Stimulated activated CD4-positive, alpha-beta T cell treated with anti-CD3 and anti-CD28 coated beads, Interleukin-2, amount 100 ng/mL, for 48 hours (primary cell): ENCODE measurements around the gene DHRS7C.
"Not testable (repeated sequence)": the region's sequence is repeated elsewhere in the genome, so short reads cannot be mapped to it uniquely, and the experiment has no call there.

Experiments
- DNase-seq, 2 donors: peaks; one replicate each; pipeline ENCODE4 v3.0.0-alpha.2; 2020

The DHRS7C gene

DNA sequence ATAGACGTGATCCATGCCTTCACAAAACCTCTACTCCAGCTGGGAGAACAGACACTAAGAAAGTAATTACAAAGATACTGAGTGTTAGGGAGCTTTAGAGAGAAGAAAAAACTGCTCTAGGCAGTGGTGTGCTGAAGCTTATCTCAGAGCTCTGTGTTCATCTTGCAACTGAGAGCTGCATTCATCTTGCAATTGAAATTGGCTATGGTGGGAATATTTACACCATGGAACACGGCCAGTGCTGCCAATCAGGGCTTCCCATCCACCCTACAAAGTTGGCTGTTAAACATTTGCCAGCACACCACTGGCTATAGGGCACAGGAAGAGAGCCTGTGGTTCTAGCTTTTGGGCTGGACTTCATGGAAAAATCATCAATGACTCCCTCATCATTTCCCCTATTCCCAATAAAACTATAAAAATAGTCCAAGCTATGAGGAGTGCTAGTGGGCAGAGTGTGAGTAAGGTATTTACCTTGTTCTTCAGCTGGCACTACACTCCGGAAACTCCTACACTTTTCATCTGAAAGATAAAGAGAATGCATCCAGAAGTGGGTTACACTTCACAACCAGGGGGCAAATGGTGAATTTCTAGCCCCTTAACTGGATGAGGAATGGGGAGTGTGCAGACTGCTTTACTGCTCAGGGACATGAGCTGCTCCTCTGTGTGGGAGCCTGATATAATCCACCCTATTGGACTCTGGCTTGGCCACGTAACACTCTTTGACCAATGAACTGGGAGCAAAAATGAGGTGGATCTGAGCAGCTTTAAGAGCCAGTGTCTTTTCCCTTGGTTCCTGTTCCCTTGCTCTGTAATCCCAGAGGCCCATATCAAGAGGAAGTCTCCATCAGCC lies 18.9 kb upstream of the DHRS7C start:
- DNase-seq = no peak

DNA sequence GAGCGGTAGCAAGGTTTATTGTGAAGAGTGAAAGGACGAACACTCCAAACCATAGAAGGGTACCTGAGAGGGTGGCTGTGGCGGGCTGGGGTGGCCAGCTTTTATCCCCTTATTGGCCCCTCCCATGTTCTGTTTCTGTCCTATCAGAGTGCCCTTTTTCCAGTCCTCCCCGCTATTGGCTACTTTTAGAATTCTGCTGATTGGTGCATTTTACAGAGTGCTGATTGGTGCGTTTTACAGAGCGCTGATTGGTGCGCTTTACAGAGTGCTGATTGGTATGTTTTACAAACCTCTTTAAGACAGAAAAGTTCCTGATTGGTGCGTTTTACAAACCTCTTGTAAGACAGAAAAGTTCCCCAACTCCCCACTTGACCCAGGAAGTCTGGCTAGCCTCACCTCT lies 18.0 kb upstream of the DHRS7C start:
- no peak for DNase-seq

DNA sequence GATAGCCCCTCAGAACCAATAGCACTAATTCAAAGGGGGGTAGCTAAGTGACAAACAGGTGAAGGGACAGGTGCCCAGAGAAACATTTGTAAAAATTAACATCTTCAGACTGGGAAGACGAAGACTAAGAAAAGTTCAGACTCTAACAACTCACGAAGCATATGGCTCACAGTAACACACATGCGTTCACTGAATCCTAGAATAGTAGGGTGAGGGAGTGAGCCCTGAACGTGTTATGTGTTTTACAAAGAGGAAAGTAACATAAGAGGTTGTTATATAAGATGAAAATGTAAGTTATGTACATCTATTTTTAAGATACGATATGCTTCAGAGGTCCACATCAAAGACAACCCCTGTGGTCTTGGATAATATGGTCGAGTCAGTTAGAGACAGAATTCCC lies 15.3 kb upstream of the DHRS7C start:
- DNase-seq = no peak

DNA sequence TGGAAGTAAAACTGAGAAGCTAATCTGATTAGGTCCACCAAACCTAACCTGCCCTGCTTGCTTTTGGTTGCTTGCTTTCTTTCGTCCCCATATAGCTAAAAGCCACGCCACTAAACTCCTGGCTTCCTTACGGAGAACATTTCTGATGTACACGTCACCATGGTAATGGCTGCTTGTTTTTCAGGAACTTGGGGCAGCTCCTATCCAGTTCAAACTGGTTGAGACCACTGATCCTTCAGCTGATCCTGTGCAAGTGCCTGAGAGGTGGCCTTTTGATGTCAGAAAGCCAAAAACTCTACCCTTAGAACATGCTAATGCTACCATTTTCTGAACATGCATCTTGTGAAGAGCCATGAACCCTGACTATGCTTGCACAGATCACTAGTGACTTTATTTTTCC lies 14.4 kb upstream of the DHRS7C start:
- no peak for DNase-seq

DNA sequence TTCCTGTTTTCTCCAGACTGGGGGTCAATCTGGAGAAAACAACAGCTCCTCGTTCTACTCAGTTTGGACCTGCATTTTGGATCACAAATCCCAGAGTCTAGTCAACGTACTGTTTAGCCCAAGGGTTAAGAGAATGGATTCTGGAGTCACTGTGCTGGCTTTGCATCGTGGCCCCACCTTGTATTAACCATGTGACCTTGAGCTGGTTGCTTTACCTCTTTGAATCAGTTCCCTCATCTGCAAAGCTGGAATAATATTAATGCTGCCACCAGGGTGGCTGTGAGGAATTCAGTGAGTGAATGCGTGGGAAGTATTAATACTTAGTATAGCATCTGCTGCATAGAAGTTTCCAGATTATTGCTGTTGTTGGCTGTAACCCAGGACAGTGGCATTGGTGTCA lies 11.3 kb upstream of the DHRS7C start:
- DNase-seq = no peak

DNA sequence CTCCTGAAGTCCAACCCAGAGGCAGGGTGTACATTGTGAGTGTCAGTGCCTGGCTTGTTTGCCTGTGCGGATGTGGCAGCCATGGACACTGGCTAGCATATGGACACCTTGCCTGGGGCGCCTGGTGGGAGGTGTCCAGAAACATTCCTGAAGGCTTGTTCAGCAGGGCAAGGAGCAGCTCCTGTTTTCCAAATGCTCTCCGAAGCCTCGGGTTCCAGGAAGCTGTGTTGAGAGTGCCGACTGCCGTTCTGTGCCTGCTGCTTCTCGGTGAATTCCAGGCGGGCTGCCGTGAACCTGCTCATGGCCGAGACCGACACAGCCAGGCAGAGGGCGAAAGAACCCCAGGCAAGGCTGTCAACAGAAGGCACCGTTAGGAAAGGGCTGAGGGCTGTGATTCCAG lies 10.9 kb upstream of the DHRS7C start:
- DNase-seq = no peak

DNA sequence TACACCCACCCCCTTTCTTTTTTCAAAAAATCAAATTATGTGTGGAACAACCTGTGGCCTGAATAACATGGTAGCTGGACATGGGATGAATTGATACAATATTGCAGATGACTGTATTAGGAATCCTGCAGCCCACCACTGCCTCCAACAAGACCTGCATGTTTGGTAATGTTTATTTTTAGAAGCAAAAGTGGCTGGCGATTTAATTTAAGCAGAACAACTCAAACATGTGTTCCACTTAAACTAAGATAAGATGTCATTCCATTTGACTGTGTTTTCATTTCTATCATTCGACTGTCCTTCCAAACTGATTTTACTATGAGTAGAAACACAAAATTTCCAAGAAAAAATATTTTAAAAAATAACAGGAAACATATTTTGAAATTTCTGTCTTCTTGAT lies 10.1 kb upstream of the DHRS7C start:
- no peak for DNase-seq

DNA sequence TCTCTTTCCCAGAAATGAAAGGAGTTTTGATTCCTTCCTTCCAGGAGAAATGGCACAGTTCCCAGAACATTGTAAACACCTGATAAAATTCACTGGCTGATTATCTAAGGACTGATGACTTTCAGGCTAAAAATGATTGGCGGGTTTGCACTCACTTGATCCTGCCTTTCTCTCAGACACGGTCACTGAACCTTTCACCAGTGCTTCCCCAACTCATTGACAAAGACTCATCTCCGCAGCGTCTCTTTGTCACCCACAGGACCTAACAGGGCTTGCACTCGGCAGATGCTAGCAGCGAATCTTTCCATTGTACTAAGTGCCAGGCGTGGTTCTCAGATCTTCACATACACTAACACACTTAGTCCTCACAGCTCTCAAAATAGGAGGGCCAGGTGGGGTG lies 7.3 kb upstream of the DHRS7C start:
- no peak for DNase-seq

DNA sequence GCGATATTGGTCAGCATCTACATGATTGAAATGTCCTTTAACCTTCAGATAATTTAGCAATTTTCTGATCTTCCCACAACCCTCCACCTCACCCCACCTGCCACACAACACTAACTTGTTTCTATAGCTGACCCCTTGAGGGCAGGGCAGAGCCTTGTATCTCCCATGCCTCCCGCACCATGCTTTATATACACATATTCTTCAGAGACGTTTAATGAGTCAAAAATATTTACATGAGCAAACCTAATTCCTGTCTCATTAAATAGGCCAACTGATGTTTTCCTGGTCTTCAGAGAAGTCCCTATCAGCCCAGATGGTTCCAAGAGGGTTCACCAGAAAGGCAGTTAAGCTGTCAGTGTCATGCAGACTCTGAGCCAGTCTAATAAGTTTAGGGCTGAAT lies 6.6 kb upstream of the DHRS7C start:
- DNase-seq = no peak

DNA sequence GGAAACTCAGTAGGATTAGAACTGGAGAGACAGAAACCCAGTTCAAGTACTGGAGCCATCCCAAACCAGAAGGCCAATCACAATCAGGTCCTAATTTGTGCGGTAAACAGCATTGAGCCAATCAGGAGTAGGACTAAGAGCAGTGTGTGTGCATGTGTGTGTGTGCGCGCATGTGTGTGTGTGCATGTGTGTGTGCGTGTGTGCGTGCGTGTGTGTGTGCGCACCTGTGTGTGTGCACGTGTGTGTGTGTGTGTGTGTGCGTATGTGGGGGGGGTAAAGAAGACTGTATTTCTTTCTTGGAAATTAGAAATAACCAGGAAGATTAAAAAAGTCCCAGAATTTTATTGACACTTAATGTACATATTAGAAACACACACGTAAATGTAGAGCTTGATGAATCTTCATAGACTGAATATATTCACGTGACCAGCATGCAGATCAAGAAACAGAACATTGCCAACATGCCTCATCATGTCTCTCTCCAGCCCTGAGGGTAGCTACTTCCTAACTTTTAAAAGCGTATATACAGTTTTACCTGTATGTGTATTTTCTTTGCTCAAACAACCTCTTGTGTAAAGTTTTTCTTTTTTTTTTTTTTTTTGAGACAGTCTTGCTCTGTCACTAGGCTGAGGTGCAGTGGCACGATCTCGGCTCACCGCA lies 919 bp upstream of the DHRS7C start:
- no peak for DNase-seq

DNA sequence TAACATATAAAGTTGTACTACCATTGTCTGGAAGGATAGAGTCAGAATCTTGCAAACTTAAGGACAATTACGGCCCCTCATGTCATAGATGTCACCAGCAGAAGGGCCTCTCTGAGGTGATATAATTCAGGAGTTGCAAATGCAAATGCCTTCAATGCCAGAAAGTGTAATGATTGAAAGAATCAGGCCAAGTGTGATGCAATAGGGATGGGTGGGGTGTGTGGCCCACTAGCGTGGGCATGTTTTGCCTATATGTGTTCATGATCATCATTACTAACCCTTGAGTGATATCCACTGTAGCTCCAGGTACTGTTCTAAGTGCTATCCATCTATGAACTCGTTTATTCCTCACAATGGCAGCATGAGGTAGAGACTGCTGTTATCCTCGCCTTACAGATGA lies 1.1 kb downstream of the DHRS7C start:
- DNase-seq = no peak

DNA sequence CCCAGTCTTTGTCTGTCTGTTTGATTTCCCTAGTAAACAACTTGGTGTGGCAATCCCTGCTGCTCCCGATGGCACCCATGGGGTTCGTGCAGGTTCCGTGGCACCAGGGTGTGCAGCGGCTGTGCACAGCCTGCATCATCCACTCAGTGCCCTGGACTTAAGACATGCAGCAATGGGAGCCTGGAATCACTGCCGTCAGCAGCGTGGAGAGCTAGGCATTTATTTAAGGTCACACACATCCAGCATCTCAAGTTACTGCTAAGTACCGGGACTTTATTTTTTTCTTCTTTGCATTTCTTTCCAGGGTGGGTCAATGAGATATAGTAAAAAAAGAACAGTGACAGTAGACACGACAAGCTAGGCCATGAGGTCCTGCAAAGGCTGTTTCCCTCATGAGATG lies 2.8 kb downstream of the DHRS7C start:
- no peak for DNase-seq

DNA sequence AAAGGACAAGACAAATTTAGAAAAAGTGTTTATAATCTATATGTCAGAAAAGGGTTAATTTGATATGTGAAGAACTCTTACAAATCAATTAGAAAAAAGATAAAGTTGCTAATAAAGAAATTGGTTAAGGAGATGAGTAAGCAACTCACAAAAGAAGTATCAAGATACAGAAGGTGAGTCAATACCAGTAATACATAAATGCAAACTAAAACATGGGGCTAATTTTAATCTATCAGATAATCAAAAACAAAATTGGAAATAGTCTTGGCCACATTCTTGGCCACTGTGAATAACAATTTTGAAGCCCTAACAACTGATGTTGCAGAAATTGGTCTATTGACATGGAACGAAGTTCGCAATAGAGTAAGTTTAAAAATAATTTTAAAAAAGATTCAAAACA lies 6.8 kb downstream of the DHRS7C start:
- DNase-seq = no peak

DNA sequence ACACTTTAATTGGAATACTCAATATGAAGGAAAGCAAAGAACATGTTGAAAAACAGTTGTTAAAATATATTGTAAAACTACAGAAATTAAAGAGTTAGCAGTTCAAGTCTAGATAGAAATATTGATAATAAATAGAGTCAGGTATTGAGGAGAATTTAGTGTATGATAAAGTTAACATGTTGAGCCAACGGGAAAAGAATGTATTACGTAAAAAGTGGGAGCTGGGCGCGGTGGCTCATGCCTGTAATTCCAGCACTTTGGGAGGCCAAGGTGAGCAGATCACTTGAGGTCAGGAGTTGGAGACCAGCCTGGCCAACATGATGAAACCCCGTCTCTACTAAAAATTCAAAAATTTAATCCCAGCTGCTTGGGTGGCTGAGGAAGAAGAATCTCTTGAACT lies 7.9 kb downstream of the DHRS7C start:
- DNase-seq = not testable (repeated sequence)

DNA sequence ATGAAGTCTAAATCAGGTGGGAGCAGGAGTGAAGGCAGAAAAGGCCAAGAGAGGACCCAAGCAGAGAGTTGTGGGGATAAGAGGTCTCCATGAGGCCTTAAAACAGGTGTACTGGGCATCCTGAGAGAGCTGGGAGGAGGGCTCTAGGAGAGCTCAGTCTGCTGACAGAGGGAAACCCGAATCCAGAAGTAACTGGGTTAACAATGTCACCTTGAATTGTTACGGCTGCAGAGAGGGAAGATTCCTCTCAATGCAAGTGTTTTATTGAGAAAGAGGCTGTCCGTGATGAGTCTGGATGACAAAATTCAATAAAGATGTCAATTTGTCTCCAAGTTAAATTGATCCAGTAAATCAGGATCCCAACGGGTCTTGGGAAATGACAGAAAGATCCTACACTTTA lies 8.3 kb downstream of the DHRS7C start:
- no peak for DNase-seq

DNA sequence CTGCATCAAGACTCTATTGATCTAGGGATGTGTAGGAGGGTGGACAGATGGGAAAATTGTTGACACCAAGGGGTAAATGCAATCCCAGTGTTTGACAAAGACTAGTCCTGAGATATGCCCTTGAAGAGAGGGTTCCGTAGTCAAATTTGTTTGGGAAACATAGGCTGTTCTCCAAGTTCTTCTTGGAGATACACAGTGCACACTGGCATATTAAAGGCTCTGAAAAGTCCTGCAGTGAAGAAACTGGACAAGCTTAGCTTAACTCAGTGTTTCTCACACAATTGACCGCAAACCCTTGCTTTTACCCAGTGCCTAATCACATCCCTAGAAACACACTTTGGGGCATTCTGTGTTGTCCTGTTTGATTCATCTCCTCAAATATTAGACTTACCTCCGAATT lies 10.8 kb downstream of the DHRS7C start:
- no peak for DNase-seq

DNA sequence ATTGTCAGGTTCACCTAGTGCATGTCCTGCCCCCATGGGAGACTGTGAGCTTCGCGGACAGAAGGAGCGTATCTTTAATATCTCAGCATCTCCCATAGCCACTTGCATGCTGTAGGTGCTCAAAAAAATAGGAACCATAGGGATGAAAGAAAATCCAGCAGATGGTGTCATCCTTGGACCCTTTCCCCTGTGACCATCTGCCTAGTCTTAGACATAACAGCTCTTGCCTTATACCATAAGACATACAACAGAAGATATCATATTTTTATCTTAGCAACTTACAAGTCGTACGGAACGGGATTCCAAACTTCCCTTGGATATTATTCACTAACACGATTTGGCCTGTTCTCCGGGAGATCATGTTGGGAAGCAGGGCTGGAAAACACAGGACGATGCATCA lies 14.5 kb downstream of the DHRS7C start:
- no peak for DNase-seq

DNA sequence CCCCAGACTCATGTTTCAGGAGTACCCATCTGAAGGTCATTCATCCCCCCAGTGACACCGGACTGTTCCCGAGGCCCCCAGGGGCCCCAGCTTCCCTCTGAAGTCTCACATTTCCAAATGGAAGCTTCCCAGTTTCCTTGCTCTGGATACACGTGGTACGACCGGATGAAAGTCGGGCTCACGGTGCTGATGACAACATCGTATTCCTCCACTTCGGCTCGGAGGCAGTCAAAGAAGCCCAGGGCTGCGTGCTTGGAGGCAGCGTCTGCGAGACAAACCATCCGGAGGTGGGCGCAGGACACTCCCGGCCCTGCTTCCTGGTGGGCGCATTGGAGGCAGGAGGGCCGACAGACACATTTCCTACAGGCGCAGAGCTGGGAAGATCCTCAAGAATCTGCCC lies 18.7 kb downstream of the DHRS7C start:
- no peak for DNase-seq

DNA sequence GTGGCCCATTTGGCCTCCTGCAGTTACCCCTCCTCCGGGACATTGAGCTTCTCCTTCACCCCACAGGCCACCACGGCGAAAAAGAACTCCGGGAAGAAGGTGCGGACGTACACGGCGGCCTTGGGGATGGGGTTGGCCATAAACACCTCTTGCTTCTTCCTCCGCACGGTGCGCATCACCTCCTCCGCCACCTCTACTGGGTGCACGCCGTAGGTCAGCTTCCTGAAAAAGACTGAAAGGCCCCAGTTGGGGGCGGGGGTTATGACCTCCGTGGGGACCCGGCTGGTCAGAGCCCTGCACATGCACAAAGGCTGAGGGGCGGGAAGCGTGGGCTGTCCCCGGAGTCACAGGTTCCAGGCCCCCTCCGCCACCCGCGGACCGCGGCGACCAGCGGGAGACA lies 19.9 kb downstream of the DHRS7C start:
- DNase-seq = no peak

DNA sequence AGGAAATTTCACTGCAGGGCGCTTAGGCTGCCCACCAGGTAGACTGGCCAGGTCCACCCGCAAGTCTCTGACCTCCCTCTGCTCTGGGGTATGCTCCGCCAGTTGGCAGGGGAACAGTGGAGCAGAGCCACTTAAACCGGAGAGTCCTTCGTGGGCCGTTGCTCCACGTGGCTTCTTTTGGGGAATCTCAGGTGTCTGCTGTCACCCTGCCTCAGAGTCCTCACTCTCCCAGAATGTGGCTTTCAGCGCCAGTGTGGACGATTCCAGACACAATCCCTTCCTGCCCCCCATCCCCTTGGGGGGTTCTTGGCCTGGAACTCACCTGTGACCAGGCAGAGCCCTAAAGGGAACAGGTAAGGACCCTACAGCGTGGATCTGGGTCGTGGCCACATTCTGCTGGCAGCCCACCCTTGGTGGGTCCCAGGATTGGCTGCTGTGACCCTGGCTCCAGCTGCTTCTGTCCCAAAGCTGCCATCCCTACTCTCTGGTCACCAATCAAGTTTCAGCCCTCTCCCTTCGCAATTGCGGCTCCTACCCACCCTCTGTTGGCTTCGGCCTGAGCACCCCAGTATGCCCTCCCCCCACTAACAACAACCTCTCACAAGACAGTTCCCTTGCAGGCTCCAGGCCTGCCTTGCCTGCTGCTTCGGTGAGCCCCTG lies 22.2 kb downstream of the DHRS7C start:
- DNase-seq = no peak

DNA sequence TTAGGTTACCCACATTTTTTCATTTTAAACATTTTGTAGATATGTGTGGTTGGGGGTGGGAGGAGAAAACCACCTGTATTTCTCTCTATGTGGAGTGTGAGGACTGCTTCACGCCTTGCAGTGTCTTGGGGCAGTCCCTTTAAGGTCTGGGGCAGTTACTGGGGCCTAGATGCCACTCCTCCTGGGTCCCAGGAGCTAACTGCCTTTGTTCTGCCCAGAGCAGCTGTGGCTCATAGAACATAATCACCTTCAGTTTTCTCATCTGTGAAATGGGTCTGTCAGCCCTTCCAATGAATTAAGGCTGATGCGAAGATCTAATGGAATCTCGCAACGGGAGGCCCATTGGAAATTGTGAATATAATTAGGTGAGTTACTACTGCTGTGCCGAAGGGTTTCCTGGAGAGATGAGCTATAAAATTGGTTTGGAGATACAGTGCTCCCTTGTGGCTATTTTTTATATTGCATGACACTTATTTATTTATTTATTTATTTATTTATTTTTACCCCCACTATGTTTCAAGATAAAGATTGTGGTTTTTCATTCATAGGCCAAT lies 22.9 kb downstream of the DHRS7C start:
- DNase-seq = no peak

DNA sequence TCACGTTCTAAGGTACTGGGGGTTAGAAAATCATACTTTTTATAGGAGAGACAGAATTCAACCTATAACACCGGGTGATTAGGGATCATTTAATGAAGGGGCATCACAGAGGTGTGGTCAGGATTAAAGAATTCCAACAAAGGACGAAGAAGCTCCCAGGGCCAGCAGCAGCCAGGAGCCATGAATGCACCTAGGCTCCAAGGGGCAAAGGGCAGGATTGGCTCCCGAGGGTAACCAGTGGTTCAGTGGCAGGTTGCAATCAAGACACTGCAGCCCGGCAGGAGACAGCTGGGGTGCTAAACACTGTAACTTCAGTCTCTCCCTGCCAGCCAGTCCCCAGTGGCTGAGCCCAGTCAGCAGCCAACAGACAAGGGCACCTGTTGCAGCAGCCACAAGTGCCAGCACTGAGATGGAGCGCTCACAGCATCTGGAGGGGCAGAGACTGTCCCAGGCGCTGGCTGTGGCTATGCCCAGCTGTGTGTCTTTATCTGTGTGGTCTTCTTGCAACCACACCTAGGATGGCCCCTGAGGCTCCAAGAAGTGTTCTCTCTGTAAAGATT lies 23.9 kb downstream of the DHRS7C start:
- no peak for DNase-seq

DNA sequence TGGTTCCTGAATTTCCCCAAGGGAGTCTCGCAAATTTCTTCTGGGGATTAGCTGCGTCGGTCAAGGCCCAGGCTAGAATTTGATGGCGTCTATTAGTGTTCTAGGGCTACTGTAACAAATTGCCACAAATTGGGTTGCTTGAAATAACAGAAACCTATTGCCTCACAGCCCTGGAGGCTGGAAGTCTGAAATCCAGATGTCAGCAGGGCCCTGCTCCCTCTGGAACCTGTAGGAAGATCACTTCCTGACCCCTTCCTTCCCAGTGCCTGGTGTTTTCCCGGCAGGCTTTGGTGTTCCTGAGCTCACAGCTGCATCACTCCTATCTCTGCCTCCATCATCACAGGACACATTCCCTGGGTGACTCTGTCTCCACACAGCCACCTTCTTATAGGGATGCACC lies 24.4 kb downstream of the DHRS7C start:
- no peak for DNase-seq

DNA sequence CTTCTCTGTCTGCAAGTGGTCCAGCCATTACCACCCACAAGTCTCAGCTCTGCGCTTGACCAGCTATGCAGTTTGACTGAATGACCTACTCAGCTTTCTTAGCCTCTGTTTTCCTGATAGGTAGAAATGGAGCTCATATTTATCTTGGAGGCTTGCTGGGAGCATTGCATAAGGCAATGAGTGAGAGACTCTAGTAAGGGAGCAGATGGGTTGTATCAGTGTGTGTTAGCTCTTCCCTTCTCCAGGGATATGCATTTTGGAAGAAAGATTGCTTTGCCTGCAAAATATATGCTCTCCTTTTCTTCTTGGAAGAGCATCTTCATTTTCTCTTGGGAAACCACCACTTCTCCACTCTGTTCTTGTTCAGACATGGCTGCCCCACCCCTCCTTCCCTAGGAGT lies 26.1 kb downstream of the DHRS7C start:
- no peak for DNase-seq
